Nephron progenitor cell (in vitro differentiated cells): ENCODE data around the gene PPP1R16B.

Experiments
- DNase-seq: peaks from one replicate; pipeline ENCODE4 v3.0.0; 2021
- H3K27ac Mint-ChIP-seq: 2 replicates; pipeline ENCODE4 v1.8.0; 2021; ENCODE audit warnings: mild to moderate bottlenecking, moderate library complexity, mixed read lengths
- H3K27me3 Mint-ChIP-seq: 2 replicates; pipeline ENCODE4 v1.8.0; 2021; ENCODE audit warnings: mild to moderate bottlenecking, low read depth, mixed read lengths; ENCODE audit not compliant: poor library complexity
- H3K36me3 Mint-ChIP-seq: 2 replicates; pipeline ENCODE4 v1.8.0; 2021; ENCODE audit warnings: low read depth, mixed read lengths
- H3K4me1 Mint-ChIP-seq: 2 replicates; pipeline ENCODE4 v1.8.0; 2021; ENCODE audit warnings: mixed read lengths
- H3K4me3 Mint-ChIP-seq: 2 replicates; pipeline ENCODE4 v1.8.0; 2021; ENCODE audit warnings: mild to moderate bottlenecking, moderate library complexity, mixed read lengths
- H3K9me3 Mint-ChIP-seq: 2 replicates; pipeline ENCODE4 v1.8.0; 2021; ENCODE audit warnings: mild to moderate bottlenecking, moderate library complexity, mixed read lengths
- TF ChIP-seq, protein P1 (sequence below): fragments of 200-600 bp; sonication (generic); IDR thresholded peaks from 2 replicates; pipeline ENCODE4 v1.5.0; 2021; ENCODE audit warnings: antibody characterized with exemption

The PPP1R16B gene

DNA sequence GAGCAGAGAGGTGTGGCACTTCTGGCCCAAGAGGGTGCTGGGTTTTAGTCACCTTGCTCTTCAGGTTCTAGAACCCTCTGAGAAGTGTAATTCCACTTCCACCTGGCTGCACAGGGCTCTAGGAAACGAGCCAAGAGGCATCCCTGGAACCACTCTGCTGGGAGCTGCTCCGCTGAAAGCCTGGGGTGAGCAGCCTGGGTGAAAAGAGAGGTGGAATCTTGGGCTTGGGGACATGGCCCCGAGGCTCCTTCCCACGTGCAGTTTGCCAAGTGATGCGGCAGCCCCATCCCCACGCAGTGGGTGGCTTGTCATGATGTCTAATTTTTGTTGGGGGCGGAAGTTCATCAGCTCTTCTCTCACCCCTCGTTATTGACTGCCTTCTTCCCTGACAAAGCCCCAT, 32.8 kb downstream of the PPP1R16B start:
- Mint-ChIP-seq H3K27ac (no peak overlapping the region), H3K9me3 (no peaks in the 10 kb centered on the region), H3K27me3 (peaks cover 17% of the 10 kb centered on the region), H3K4me1 (peaks cover 6% of the 10 kb centered on the region), H3K36me3 (no peaks in the 10 kb centered on the region), H3K4me3 (no peak overlapping the region)
- TF ChIP-seq, protein P1, sequence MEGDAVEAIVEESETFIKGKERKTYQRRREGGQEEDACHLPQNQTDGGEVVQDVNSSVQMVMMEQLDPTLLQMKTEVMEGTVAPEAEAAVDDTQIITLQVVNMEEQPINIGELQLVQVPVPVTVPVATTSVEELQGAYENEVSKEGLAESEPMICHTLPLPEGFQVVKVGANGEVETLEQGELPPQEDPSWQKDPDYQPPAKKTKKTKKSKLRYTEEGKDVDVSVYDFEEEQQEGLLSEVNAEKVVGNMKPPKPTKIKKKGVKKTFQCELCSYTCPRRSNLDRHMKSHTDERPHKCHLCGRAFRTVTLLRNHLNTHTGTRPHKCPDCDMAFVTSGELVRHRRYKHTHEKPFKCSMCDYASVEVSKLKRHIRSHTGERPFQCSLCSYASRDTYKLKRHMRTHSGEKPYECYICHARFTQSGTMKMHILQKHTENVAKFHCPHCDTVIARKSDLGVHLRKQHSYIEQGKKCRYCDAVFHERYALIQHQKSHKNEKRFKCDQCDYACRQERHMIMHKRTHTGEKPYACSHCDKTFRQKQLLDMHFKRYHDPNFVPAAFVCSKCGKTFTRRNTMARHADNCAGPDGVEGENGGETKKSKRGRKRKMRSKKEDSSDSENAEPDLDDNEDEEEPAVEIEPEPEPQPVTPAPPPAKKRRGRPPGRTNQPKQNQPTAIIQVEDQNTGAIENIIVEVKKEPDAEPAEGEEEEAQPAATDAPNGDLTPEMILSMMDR: no peak
- DNase-seq: no peak

DNA sequence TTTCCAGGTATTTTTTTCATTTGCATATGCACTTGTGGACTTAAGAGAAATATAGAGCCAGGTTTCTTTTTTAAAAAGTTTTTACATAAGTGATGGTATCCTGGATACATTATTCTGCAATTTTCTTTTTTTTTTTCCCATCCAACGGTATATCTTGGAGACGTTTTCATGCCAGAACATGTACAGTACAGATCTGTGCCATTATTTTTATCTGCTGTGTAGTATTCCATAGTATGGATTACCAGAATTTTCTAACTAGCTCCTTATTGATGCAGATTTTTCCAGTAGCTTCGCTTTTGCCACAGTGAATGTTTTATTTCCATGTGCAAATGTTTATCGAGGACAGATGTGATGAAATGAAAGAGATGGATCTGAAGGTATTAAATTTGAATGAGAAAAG, 34.1 kb downstream of the PPP1R16B start:
- Mint-ChIP-seq H3K4me3 (no peak overlapping the region), H3K36me3 (no peaks in the 10 kb centered on the region), H3K27ac (no peak overlapping the region), H3K27me3 (peaks cover 13% of the 10 kb centered on the region), H3K4me1 (peaks cover 6% of the 10 kb centered on the region), H3K9me3 (no peaks in the 10 kb centered on the region)
- TF ChIP-seq, protein P1: no peak
- no peak for DNase-seq

DNA sequence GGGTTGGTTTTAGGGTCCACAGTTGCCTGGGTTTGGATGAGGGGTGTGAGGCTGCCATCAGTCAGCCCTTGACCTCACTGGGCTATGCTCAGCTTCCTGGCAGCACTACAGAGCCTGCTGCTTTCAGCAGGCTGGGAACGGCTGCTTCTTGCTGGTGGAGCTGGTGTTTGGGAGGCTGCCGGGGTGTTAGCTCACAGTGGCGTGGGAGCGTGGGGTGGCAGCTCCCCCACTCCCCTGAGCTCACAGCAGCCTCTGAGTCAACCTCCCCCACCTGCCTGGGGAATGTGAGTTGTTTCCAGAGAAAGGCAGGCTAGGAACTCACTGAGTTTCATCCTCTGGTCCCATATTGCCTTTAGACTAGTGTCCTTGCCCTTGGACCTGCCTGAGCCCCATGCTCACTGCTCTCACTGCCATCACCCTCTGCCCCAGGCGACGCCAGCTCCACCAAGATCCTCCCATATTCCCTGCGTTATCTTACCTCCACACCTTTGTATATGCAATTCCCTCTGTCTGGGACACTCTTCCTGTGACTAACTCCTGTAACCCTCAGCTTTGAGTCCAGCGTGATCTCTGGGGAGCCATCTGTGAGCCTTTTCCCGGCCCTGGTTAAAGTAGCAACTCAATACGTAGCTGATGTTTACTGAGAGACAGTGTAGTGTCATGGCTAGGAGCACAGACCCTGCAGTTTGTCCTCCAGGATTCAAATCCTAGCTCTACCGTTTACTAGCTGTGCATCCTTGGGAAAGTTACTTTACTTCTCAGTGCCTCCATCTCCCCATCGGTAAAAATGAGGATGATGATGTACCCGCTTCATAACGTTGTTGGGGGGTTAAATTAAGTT, 34.8 kb downstream of the PPP1R16B start:
- Mint-ChIP-seq H3K36me3 (no peaks in the 10 kb centered on the region), H3K9me3 (no peaks in the 10 kb centered on the region), H3K4me3 (no peak overlapping the region), H3K27me3 (peaks cover 14% of the 10 kb centered on the region), H3K4me1 (peaks cover 6% of the 10 kb centered on the region), H3K27ac (no peak overlapping the region)
- no peak for DNase-seq
- TF ChIP-seq, protein P1: no peak

DNA sequence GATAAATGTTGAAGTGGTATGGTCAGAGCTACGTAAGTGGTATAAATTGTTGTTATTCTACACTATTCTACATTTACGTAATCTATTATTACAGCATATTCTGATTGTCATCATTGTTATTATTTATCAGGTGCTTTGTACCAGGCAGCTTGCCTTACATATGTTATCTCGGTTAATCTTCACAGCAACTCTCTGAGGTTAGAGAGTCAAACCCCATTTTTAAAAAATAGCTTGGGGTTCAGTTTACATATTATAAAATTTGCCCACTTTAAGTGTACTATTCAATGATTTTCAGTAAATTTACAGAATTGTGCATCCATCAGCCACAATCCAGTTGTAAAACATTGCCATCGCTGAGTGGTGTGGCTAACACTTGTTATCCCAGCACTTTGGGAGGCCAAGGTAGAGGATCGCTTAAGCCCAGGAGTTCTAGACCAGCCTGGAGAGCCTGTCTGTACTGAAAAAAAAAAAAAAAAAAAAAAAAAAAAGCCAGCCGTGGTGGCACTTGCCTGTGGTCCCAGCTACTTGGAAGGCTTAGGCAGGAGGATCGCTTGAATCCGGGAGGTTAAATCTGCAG, 35.5 kb downstream of the PPP1R16B start:
- Mint-ChIP-seq H3K27me3 (peaks cover 21% of the 10 kb centered on the region), H3K27ac (no peak overlapping the region), H3K36me3 (no peaks in the 10 kb centered on the region), H3K4me1 (peaks cover 6% of the 10 kb centered on the region), H3K4me3 (no peak overlapping the region), H3K9me3 (no peaks in the 10 kb centered on the region)
- TF ChIP-seq, protein P1: no peak
- DNase-seq: no peak

DNA sequence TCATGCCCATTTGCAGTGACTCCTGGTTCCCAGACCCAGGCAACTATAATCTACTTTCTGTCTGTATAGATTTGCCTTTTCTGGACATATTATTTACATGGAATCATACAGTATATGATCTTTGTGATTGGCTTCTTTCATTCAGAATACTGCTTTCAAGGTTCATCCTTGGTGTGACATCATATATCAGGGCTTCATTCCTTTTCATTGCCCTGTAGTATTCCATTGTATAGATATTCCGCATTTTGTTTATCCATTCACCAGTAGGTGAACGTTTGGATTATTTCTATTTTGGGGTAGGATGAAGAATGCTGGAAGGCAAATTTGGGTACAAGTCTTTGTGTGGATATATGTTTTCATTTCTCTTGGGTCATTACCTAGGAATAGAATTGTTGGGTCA, 36.1 kb downstream of the PPP1R16B start:
- H3K4me1 Mint-ChIP-seq: peaks cover 6% of the 10 kb centered on the region
- TF ChIP-seq, protein P1: no peak
- H3K9me3 Mint-ChIP-seq: no peaks in the 10 kb centered on the region
- H3K4me3 Mint-ChIP-seq: no peak overlapping the region
- H3K27ac Mint-ChIP-seq: no peak overlapping the region
- H3K36me3 Mint-ChIP-seq: no peaks in the 10 kb centered on the region
- no peak for DNase-seq
- peaks cover 24% of the 10 kb centered on the region for H3K27me3 Mint-ChIP-seq
